ENCODE data around the gene LTBP4.
"Not testable (repeated sequence)": the region's sequence is repeated elsewhere in the genome, so short reads cannot be mapped to it uniquely, and the experiment has no call there.

LTBP4 gene

GRCh38 chr19:40590464-40591265 lies 10.5 kb upstream of the LTBP4 start:
- H3K9me2 ChIP-seq (replicated peaks; ENCODE audit: control insufficient read depth, low read length) = no peaks in the 10 kb centered on the region
- H3K27ac ChIP-seq (ENCODE audit: low read depth, low read length) = no peak overlapping the region
- no peak overlapping the region for H3K4me2 ChIP-seq (ENCODE audit: low read length)
- TF ChIP-seq EZH2phosphoT487 (IDR thresholded peaks at IDR 0.05; ENCODE audit: borderline replicate concordance, low read length) = no peak
- TF ChIP-seq, protein P1, sequence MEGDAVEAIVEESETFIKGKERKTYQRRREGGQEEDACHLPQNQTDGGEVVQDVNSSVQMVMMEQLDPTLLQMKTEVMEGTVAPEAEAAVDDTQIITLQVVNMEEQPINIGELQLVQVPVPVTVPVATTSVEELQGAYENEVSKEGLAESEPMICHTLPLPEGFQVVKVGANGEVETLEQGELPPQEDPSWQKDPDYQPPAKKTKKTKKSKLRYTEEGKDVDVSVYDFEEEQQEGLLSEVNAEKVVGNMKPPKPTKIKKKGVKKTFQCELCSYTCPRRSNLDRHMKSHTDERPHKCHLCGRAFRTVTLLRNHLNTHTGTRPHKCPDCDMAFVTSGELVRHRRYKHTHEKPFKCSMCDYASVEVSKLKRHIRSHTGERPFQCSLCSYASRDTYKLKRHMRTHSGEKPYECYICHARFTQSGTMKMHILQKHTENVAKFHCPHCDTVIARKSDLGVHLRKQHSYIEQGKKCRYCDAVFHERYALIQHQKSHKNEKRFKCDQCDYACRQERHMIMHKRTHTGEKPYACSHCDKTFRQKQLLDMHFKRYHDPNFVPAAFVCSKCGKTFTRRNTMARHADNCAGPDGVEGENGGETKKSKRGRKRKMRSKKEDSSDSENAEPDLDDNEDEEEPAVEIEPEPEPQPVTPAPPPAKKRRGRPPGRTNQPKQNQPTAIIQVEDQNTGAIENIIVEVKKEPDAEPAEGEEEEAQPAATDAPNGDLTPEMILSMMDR (IDR thresholded peaks at IDR 0.05; ENCODE audit: low read depth, low read length, poor library complexity, severe bottlenecking) = no peak
- H3K4me3 ChIP-seq (ENCODE audit: low read length) = no peak overlapping the region
- H3K4me1 ChIP-seq (ENCODE audit: control insufficient read depth, low read length) = peaks cover 16% of the 10 kb centered on the region
- no peaks in the 10 kb centered on the region for H4K20me1 ChIP-seq (ENCODE audit: control insufficient read depth, insufficient read depth, low read depth, low read length)
- H3K9me3 ChIP-seq (ENCODE audit: control insufficient read depth, insufficient read depth, low read length) = no peaks in the 10 kb centered on the region
- no peaks in the 10 kb centered on the region for H3K79me2 ChIP-seq (ENCODE audit: control insufficient read depth, low read length)
- H3F3A ChIP-seq (ENCODE audit: control insufficient read depth, insufficient read depth) = 0 out of 2 replicates have a peak, but pooled peaks cover 4% of the 10 kb centered on the region
- H3K36me3 ChIP-seq (ENCODE audit: control insufficient read depth, low read length) = peaks cover 6% of the 10 kb centered on the region; the same call in 1 of the 2 replicates
- H3K27me3 ChIP-seq (ENCODE audit: control insufficient read depth, low read length) = no peaks in the 10 kb centered on the region

DNA sequence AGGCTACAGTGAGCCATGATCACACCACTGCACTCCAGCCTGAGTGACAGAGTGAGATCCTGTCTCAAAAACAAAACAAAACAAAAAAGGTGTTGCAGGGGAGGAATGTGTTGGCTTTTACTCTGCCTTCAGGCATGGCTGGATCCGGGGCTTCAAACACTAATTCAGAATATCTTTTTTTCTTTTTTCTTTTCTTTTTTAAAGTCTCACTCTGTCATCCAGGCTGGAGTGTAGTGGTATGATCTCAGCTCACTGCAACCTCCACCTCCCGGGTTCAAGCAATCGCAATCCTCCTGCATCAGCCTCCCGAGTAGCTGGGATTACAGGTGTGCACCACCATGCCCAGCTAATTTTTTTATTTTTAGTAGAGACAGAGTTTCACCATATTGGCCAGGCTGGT lies 9.4 kb upstream of the LTBP4 start:
- H3K36me3 ChIP-seq (ENCODE audit: control insufficient read depth, low read length); H3K4me3 ChIP-seq (ENCODE audit: low read length); H4K20me1 ChIP-seq (ENCODE audit: control insufficient read depth, insufficient read depth, low read depth, low read length); H3K9me2 ChIP-seq (replicated peaks; ENCODE audit: control insufficient read depth, low read length); H3K27me3 ChIP-seq (ENCODE audit: control insufficient read depth, low read length); H3K27ac ChIP-seq (ENCODE audit: low read depth, low read length); H3K79me2 ChIP-seq (ENCODE audit: control insufficient read depth, low read length); H3F3A ChIP-seq (ENCODE audit: control insufficient read depth, insufficient read depth); H3K9me3 ChIP-seq (ENCODE audit: control insufficient read depth, insufficient read depth, low read length); H3K4me2 ChIP-seq (ENCODE audit: low read length): not testable (repeated sequence)
- peaks cover 16% of the 10 kb centered on the region for H3K4me1 ChIP-seq (ENCODE audit: control insufficient read depth, low read length)

GRCh38 chr19:40592170-40592569 lies 9.0 kb upstream of the LTBP4 start:
- no peak for TF ChIP-seq EZH2phosphoT487 (IDR thresholded peaks at IDR 0.05; ENCODE audit: borderline replicate concordance, low read length)
- TF ChIP-seq, protein P1 (IDR thresholded peaks at IDR 0.05; ENCODE audit: low read depth, low read length, poor library complexity, severe bottlenecking) = no peak
- Histone ChIP-seq H3K4me2 (ENCODE audit: low read length) (no peak overlapping the region), H3K79me2 (ENCODE audit: control insufficient read depth, low read length) (no peaks in the 10 kb centered on the region)

DNA sequence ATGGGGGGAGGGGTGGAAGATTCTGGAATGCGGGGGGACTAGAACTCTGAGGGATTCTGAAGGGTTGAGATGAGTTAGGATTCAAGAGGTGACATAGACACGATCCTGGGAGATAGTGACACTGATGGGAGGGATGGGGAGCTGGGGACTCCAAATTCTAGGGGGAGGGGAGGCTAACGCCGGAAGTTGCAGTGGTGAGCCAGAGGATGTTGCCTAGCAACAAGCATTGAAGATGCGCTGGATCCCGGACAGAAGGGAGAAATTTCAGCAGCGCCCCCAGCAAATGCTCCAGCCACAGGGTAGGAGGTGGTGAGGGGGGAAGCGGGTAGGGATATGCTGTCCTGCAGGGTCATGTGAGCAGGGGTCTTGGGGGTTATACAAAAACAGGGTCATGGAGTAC lies 6.9 kb upstream of the LTBP4 start:
- Histone ChIP-seq H3K9me3 (ENCODE audit: control insufficient read depth, insufficient read depth, low read length) (no peaks in the 10 kb centered on the region), H3K4me2 (ENCODE audit: low read length) (peak overlapping the region; percentile 25), H4K20me1 (ENCODE audit: control insufficient read depth, insufficient read depth, low read depth, low read length) (0 out of 2 replicates have a peak, but pooled peaks cover 2% of the 10 kb centered on the region), H3K4me3 (ENCODE audit: low read length) (no peak overlapping the region), H3K36me3 (ENCODE audit: control insufficient read depth, low read length) (no peaks in the 10 kb centered on the region), H3F3A (ENCODE audit: control insufficient read depth, insufficient read depth) (0 out of 2 replicates have a peak, but pooled peaks cover 4% of the 10 kb centered on the region), H3K4me1 (ENCODE audit: control insufficient read depth, low read length) (peaks cover 32% of the 10 kb centered on the region), H3K79me2 (ENCODE audit: control insufficient read depth, low read length) (no peaks in the 10 kb centered on the region), H3K27me3 (ENCODE audit: control insufficient read depth, low read length) (peaks cover 20% of the 10 kb centered on the region), H3K9me2 (replicated peaks; ENCODE audit: control insufficient read depth, low read length) (no peaks in the 10 kb centered on the region), H3K27ac (ENCODE audit: low read depth, low read length) (no peak overlapping the region)
- TF ChIP-seq, protein P1 (IDR thresholded peaks at IDR 0.05; ENCODE audit: low read depth, low read length, poor library complexity, severe bottlenecking) = no peak
- TF ChIP-seq EZH2phosphoT487 (IDR thresholded peaks at IDR 0.05; ENCODE audit: borderline replicate concordance, low read length) = no peak

More at GRCh38 chr19:40592170-40592569, 9.0 kb upstream of the LTBP4 start:
- Histone ChIP-seq H3K4me1 (ENCODE audit: control insufficient read depth, low read length) (peaks cover 16% of the 10 kb centered on the region), H4K20me1 (ENCODE audit: control insufficient read depth, insufficient read depth, low read depth, low read length) (no peaks in the 10 kb centered on the region), H3K36me3 (ENCODE audit: control insufficient read depth, low read length) (peaks cover 3% of the 10 kb centered on the region; the same call in 1 of the 2 replicates), H3K4me3 (ENCODE audit: low read length) (no peak overlapping the region), H3K27me3 (ENCODE audit: control insufficient read depth, low read length) (peaks cover 3% of the 10 kb centered on the region), H3F3A (ENCODE audit: control insufficient read depth, insufficient read depth) (0 out of 2 replicates have a peak, but pooled peaks cover 4% of the 10 kb centered on the region), H3K9me2 (replicated peaks; ENCODE audit: control insufficient read depth, low read length) (no peaks in the 10 kb centered on the region), H3K27ac (ENCODE audit: low read depth, low read length) (no peak overlapping the region), H3K9me3 (ENCODE audit: control insufficient read depth, insufficient read depth, low read length) (no peaks in the 10 kb centered on the region)
